HG02571 (cell line): ENCODE data around the gene ZKSCAN1.
"Not testable (repeated sequence)": the region's sequence is repeated elsewhere in the genome, so short reads cannot be mapped to it uniquely, and the experiment has no call there.

Experiments
- ATAC-seq: cut with Tn5 transposase; IDR thresholded peaks from one replicate; pipeline ENCODE4 v1.9.1; 2021; ENCODE audit warnings: mild to moderate bottlenecking, moderate library complexity; ENCODE audit not compliant: unreplicated experiment

ZKSCAN1 gene

GRCh38 chr7:100015232-100016214 lies at the start of gene ZKSCAN1:
Gene ZKSCAN1, plus strand, starts transcription at chr7:100015596. Its CDS starts 7,911 bp downstream, at chr7:100023507.
- peak; percentile 95 for ATAC-seq

- ATAC-seq = no peak
These were observed 46.1 kb upstream of the ZKSCAN1 start for GRCh38 chr7:99969298-99969697.

DNA sequence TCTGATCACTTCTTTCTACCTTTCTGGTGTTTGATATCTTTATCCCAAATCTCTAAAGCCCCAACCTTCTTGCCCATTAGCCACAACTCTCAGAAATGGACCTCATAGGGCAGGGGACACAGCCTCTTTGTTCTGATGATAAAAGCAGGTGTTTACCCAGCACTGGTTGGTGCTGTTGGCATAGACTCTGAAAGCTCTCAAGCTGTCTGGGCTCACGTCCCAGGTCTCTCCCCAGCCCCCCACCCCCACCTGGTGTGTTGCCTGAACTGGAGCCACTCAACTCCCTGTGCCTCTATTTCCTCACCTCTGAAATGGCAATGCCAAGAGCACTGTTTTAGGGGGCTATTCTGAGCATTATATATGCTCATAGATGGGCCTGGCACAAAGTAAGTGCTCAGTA lies 45.6 kb upstream of the ZKSCAN1 start:
- not testable (repeated sequence) for ATAC-seq

DNA sequence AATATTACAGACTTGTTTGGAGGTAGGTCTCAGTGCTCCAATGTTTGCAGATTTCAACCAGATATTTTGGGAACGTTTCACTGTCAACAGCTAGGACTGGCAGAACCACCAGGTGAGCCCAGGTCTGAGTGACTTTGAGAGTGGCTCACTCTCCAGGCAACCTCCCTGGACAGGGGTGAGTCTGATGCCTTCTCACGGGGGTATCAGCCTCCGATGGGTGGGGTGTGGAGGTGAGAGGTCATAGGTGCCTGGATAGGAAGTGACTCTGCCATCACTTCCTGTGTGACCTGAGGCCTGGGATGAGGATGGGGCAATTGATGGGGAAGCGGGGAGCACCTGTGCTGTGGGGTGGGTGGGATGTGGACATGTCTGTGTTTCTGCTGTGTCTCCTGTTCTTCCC lies 44.2 kb upstream of the ZKSCAN1 start:
- ATAC-seq = no peak

DNA sequence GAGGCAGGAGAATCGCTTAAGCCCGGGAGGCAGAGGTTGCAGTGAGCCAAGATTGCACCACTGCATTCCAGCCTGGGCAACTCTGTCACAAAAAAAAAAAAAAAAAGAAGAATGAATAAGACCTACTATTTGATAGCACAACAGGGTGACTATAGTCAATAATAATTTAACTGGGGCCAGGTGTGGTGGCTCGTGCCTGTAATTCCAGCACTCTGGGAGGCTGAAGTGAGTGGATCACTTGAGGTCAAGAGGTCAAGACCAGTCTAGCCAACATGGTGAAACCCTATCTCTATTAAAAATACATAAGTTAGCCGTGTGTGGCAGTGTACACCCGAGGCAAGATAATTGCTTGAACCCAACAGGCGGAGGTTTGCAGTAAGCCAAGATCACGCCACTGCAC lies 41.6 kb upstream of the ZKSCAN1 start:
- not testable (repeated sequence) for ATAC-seq

GRCh38 chr7:99974681-99975080 lies 40.7 kb upstream of the ZKSCAN1 start:
- ATAC-seq = no peak

GRCh38 chr7:99975782-99976521 lies 39.4 kb upstream of the ZKSCAN1 start, which contains the start of gene AZGP1:
Gene AZGP1, minus strand, starts transcription at chr7:99976031. Its CDS starts 11 bp downstream, at chr7:99976020.
- ATAC-seq = no peak

- no peak for ATAC-seq
These were observed 38.8 kb upstream of the ZKSCAN1 start for GRCh38 chr7:99976626-99977025.

GRCh38 chr7:99979814-99980225 lies 35.6 kb upstream of the ZKSCAN1 start:
- ATAC-seq = not testable (repeated sequence)

- ATAC-seq = not testable (repeated sequence)
These were observed 34.9 kb upstream of the ZKSCAN1 start for GRCh38 chr7:99980448-99980872.

DNA sequence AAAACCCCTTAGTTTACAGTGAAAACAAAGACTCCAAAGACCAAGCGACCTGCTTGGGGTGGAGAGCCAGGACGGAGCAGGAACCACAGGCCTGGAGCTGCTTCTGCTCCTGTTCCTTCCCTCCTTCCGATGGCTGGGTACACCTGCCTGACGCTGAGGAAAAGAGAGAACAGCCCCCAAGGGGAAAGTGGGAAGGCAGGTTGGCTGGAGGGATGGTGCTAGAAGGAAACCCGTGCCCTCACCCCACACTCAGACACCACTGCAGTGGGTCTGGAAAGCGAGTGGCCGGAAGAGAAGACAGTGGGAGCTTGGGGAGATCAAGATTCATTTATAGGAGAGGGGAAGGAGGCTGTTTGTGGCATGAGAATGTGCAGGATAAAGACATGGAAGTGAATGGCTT lies 34.3 kb upstream of the ZKSCAN1 start:
- ATAC-seq = not testable (repeated sequence)

GRCh38 chr7:99984593-99984992 lies 30.8 kb upstream of the ZKSCAN1 start:
- ATAC-seq = no peak

DNA sequence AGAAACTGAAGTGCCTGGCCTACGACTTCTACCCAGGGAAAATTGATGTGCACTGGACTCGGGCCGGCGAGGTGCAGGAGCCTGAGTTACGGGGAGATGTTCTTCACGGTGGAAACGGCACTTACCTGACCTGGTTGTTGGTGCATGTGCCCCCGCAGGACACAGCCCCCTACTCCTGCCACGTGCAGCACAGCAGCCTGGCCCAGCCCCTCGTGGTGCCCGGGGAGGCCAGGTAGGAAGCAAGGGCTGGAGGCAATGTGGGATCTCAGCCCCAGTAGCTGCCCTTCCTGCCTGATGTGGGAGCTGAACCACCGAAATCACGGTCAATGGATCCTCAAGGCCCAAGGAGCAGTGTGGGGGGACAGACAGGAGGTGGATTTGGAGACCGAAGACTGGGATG lies 28.1 kb upstream of the ZKSCAN1 start:
- not testable (repeated sequence) for ATAC-seq

DNA sequence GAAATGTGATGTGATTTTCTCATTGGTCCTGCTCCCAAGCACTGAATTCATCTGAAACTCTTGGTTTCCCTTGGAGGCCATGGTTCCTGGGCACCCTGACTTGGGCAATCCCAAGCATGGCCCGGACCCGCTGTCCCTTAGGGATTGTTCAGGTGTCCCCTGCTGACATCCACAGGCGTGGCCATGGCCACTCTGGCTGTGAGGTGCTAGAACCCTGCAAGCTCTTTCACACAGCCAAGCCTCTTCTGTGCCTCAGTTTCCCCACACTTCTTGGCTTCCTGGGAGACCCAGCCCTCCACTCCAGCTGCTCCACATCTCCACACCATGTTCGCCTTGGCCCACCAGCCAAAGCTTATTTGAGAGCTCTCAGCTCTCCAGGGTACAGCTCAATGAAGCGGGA lies 27.6 kb upstream of the ZKSCAN1 start:
- no peak for ATAC-seq

- ATAC-seq = no peak
These were observed 24.9 kb upstream of the ZKSCAN1 start for GRCh38 chr7:99990460-99990852.

DNA sequence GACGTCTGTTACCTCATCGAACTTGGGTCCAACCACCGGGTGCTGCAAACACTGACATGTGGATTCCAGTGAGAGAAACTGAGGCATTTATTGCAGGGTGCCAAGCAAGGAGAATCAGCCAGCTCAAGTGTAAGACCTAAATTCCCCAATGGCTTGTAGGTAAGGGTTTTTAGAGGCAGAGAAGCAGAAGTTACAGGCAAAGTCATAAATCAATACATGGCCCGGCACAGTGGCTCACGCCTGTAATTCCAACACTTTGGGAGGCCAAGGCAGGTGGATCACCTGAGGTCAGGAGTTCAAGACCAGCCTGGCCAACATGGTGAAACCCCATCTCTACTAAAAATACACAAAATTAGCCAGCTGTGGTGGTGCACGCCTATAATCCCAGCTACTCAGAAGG lies 23.9 kb upstream of the ZKSCAN1 start:
- ATAC-seq = not testable (repeated sequence)

DNA sequence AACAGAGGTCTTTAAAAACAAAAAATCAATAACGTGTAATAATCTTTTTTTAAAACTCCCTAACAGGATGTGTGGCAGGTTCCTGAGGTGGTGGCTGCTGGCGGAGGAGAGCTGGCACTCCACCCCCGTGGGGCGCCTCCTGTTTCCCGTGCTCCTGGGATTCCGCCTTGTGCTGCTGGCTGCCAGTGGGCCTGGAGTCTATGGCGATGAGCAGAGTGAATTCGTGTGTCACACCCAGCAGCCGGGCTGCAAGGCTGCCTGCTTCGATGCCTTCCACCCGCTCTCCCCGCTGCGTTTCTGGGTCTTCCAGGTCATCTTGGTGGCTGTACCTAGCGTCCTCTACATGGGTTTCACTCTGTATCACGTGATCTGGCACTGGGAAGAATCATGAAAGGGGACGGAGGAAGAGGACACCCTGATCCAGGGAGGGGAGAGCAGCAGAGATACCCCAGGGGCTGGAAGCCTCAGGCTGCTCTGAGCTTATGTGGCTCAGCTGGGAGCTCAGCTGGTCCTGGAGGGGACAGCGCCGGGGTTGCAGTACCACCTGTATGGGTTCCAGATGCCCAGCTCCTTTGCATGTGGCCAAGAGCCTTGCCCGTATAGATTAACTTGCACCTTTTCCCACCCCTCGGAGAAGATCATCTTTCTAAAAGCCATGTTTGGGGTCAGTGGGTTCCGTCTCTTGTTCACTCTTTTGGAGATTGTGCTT lies 22.9 kb upstream of the ZKSCAN1 start:
- ATAC-seq = no peak

GRCh38 chr7:99994819-99995218 lies 20.6 kb upstream of the ZKSCAN1 start:
- ATAC-seq = no peak

- no peak for ATAC-seq
These were observed 18.4 kb upstream of the ZKSCAN1 start for GRCh38 chr7:99996755-99997544.

DNA sequence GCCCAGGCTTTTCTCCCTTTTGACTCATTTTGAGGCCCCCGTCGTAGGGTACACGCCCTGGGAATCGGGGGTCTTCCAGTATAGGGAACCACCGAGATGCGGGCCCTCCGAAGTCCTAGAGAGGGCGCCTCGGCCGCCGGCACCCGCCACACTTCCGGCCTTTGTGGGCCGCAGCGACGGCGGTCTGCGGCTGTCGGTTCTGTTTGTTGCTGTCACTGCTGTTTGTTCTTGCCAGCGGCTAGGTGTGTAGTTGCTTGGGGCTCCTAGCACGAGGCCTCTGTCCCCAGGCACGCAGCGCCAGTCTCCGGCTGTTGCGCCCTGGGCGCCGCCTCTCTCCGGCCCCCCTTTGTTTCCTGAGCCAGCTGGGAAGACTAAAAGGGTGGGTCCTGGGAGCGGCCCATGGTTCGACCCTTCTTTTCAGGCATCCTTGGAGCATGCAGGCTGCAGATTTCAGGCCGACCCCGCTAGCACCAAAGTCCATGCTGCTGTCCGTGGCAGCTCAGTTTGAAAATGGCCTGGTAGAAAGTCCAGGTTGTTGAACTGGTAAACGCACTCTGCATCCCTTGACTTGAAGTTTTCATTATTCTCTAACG lies 17.8 kb upstream of the ZKSCAN1 start:
- ATAC-seq = no peak
